ENCODE data around the gene ALOX15.
"Not testable (repeated sequence)": the region's sequence is repeated elsewhere in the genome, so short reads cannot be mapped to it uniquely, and the experiment has no call there.

The ALOX15 gene

GRCh38 chr17:4641297-4642195 lies at the start of gene ALOX15:
Gene ALOX15, minus strand, starts transcription at chr17:4641678. Its CDS starts 27 bp downstream, at chr17:4641651.
- DNase-seq (ENCODE audit: low read depth), result no peak

GRCh38 chr17:4690745-4691144 lies 49.3 kb upstream of the ALOX15 start:
- no peak for DNase-seq (ENCODE audit: low read depth)

- not testable (repeated sequence) for DNase-seq (ENCODE audit: low read depth)
Measured at GRCh38 chr17:4689872-4690271, 48.4 kb upstream of the ALOX15 start.

- not testable (repeated sequence) for DNase-seq (ENCODE audit: low read depth)
Measured at GRCh38 chr17:4683739-4684138, 42.3 kb upstream of the ALOX15 start.

- DNase-seq (ENCODE audit: low read depth), result no peak
Measured at GRCh38 chr17:4679658-4680057, 38.2 kb upstream of the ALOX15 start.

GRCh38 chr17:4678448-4679026 lies 37.1 kb upstream of the ALOX15 start:
- no peak for DNase-seq (ENCODE audit: low read depth)

- DNase-seq (ENCODE audit: low read depth), result no peak
Measured at GRCh38 chr17:4676791-4677190, 35.3 kb upstream of the ALOX15 start.

GRCh38 chr17:4675791-4676190 lies 34.3 kb upstream of the ALOX15 start:
- DNase-seq (ENCODE audit: low read depth), result no peak

- DNase-seq (ENCODE audit: low read depth), result no peak
Measured at GRCh38 chr17:4674685-4674998, 33.2 kb upstream of the ALOX15 start.

- DNase-seq (ENCODE audit: low read depth), result no peak
Measured at GRCh38 chr17:4673986-4674684, 32.7 kb upstream of the ALOX15 start.

- DNase-seq (ENCODE audit: low read depth), result no peak
Measured at GRCh38 chr17:4673169-4673568, 31.7 kb upstream of the ALOX15 start.

GRCh38 chr17:4672751-4673150 lies 31.3 kb upstream of the ALOX15 start:
- DNase-seq (ENCODE audit: low read depth), result no peak

- DNase-seq (ENCODE audit: low read depth), result no peak
Measured at GRCh38 chr17:4672055-4672630, 30.7 kb upstream of the ALOX15 start.

GRCh38 chr17:4667166-4667565 lies 25.7 kb upstream of the ALOX15 start:
- no peak for DNase-seq (ENCODE audit: low read depth)

GRCh38 chr17:4666296-4666695 lies 24.8 kb upstream of the ALOX15 start:
- no peak for DNase-seq (ENCODE audit: low read depth)

- no peak for DNase-seq (ENCODE audit: low read depth)
Measured at GRCh38 chr17:4665027-4665426, 23.5 kb upstream of the ALOX15 start.

- DNase-seq (ENCODE audit: low read depth), result no peak
Measured at GRCh38 chr17:4664230-4664629, 22.8 kb upstream of the ALOX15 start.

GRCh38 chr17:4663711-4664110 lies 22.2 kb upstream of the ALOX15 start:
- DNase-seq (ENCODE audit: low read depth), result no peak

GRCh38 chr17:4658478-4659305 lies 17.2 kb upstream of the ALOX15 start:
- no peak for DNase-seq (ENCODE audit: low read depth)

GRCh38 chr17:4657678-4658077 lies 16.2 kb upstream of the ALOX15 start:
- no peak for DNase-seq (ENCODE audit: low read depth)

- DNase-seq (ENCODE audit: low read depth), result not testable (repeated sequence)
Measured at GRCh38 chr17:4655933-4656332, 14.5 kb upstream of the ALOX15 start.

GRCh38 chr17:4652997-4653396 lies 11.5 kb upstream of the ALOX15 start:
- no peak for DNase-seq (ENCODE audit: low read depth)

Data from activated T-helper 1 cell treated with Interleukin-2 at 50 U/mL for 16 hours (primary cell).